Activated T-helper 1 cell treated with anti-CD3 and anti-CD28 coated beads, Interleukin-12 subunit alpha, Interleukin-12 subunit beta, Interleukin-2, Interleukin-4 antibody, amounts not matched to agents 30 ng/mL and 10 ng/mL and 1 ng/mL, durations not matched to agents 14 hours and 24 hours and 36 hours (primary cell): ENCODE results near the gene SEC14L3. TPM values are rescaled to one million over a fixed set of nuclear protein-coding genes. Genes with fewer than 3 reads are reported as not detected.

ENCODE experiments used
- DNase-seq: peaks from one replicate; pipeline ENCODE4 v3.0.0; 2021; ENCODE audit warnings: low spot score
- H3K27ac Mint-ChIP-seq: one replicate; pipeline ENCODE4 v1.8.0; 2021; ENCODE audit warnings: mild to moderate bottlenecking, mixed read lengths
- H3K27me3 Mint-ChIP-seq: one replicate; pipeline ENCODE4 v1.8.0; 2022; ENCODE audit warnings: mild to moderate bottlenecking, moderate library complexity, mixed read lengths; ENCODE audit not compliant: insufficient read depth
- H3K36me3 Mint-ChIP-seq: one replicate; pipeline ENCODE4 v1.8.0; 2021; ENCODE audit warnings: low read depth, mixed read lengths
- H3K4me1 Mint-ChIP-seq: one replicate; pipeline ENCODE4 v1.8.0; 2021; ENCODE audit warnings: low read depth, mixed read lengths
- H3K4me3 Mint-ChIP-seq: one replicate; pipeline ENCODE4 v1.8.0; 2021; ENCODE audit warnings: mild to moderate bottlenecking, moderate library complexity, mixed read lengths
- H3K9me3 Mint-ChIP-seq: one replicate; pipeline ENCODE4 v1.8.0; 2021; ENCODE audit warnings: mixed read lengths
- intact Hi-C: fragments of 100-400 bp; cut with micrococcal nuclease; formaldehyde crosslinking; loops from one replicate; pipeline ENCODE4 v1.15.1; 2024
- total RNA-seq: library from RNA; stranded (reverse); gene quantifications from 2 replicates; pipeline ENCODE4 v1.2.3, GENCODE V29; 2022

Gene SEC14L3
- total RNA-seq, 1 donor from 2014 or later: not detected

DNA sequence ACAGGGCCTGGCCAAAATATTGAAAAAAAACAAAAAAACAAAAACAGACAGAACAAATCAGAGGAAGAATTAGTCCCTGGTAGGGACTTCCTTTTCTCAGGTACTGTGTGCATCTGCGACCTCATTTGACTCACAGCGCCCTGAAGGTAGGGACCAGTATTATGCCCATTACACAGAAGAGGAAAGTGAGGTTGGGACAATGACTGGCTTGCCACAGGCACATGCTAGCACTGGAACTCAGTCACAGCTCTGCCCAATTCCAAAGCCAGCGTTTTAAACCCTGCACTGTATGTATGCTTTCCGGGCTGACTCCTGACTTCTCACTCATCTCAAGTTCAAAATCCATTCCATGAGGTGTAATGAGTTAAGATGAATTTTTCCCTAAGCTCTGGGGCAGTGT lies 30.3 kb upstream of the SEC14L3 start:
- no peak overlapping the region for H3K4me3 Mint-ChIP-seq
- no peaks in the 10 kb centered on the region for H3K4me1 Mint-ChIP-seq
- H3K9me3 Mint-ChIP-seq: no peaks in the 10 kb centered on the region
- peaks cover 25% of the 10 kb centered on the region for H3K27me3 Mint-ChIP-seq
- H3K36me3 Mint-ChIP-seq: no peaks in the 10 kb centered on the region
- no peak overlapping the region for H3K27ac Mint-ChIP-seq
- intact Hi-C loops: no loop called here
- DNase-seq: no peak

DNA sequence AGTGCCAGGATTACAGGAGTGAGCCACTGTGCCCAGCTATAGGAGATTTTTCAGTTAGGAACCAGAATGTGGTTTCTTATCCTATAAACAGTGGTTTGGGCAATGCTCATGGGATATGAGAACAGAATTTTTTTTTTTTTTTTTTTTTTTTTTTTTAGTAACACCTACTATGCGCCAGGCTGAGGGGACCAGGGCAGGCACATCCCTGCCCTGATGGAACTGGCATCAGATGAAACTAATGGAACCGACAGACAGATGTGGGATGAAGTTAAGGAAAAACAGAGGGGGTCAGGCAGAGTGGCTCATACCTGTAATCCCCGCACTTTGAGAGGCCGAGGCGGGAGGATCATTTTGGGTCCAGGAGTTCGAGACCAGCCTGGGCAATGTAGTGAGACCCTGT lies 28.8 kb upstream of the SEC14L3 start:
- Mint-ChIP-seq H3K9me3 (no peaks in the 10 kb centered on the region), H3K36me3 (no peaks in the 10 kb centered on the region), H3K4me3 (no peak overlapping the region), H3K27ac (no peak overlapping the region), H3K4me1 (no peaks in the 10 kb centered on the region), H3K27me3 (peaks cover 21% of the 10 kb centered on the region)
- intact Hi-C loops: no loop called here
- DNase-seq: no peak

DNA sequence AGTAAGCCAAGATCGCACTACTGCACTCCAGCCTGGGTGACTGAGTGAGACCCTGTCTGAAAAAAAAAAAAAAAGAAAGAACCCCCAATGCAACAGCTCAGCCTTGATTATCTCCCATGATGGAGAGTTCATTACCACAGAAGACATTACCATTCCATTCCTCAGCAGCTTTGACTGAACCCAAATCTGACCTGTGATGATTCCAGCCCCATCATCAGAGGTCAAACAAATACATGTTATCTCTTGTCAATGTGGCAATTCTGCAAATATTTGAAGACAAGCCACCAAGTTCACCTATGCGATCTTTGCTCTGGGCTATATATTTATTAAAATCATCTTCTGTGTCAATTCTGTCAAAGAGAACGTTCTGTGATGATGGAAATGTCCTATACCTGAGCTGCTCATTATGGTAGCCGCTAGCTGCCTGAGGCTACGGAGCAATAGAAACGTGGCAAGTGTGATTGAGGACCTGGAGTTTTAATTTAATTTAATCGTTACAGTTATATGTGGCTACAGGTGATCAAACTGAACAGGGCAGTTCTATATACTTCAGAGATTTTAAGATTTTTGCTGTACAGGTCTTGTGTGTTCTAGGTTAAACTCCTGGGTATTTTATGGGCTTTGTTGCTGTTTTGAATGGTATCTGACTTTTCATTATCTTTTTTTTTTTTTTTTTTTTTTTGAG lies 25.8 kb upstream of the SEC14L3 start:
- Mint-ChIP-seq H3K27ac (no peak overlapping the region), H3K9me3 (no peaks in the 10 kb centered on the region), H3K36me3 (no peaks in the 10 kb centered on the region), H3K27me3 (peaks cover 16% of the 10 kb centered on the region), H3K4me1 (no peaks in the 10 kb centered on the region), H3K4me3 (no peak overlapping the region)
- no peak for DNase-seq
- intact Hi-C loops: no loop called here

GRCh38 chr22:30495041-30495784 lies 23.4 kb upstream of the SEC14L3 start:
- Mint-ChIP-seq H3K4me1 (no peaks in the 10 kb centered on the region), H3K4me3 (no peak overlapping the region), H3K27ac (no peak overlapping the region), H3K27me3 (peaks cover 13% of the 10 kb centered on the region), H3K9me3 (no peaks in the 10 kb centered on the region), H3K36me3 (no peaks in the 10 kb centered on the region)
- DNase-seq: no peak
- intact Hi-C loops: no loop called here

- H3K27ac Mint-ChIP-seq: no peak overlapping the region
- no peaks in the 10 kb centered on the region for H3K9me3 Mint-ChIP-seq
Observed at GRCh38 chr22:30492144-30492543, 20.3 kb upstream of the SEC14L3 start.

GRCh38 chr22:30491381-30491780 lies 19.6 kb upstream of the SEC14L3 start:
- DNase-seq: no peak
- intact Hi-C loops: no loop called here
- Mint-ChIP-seq H3K27me3 (peaks cover 6% of the 10 kb centered on the region), H3K36me3 (no peaks in the 10 kb centered on the region), H3K4me1 (no peaks in the 10 kb centered on the region), H3K27ac (no peak overlapping the region), H3K9me3 (no peaks in the 10 kb centered on the region), H3K4me3 (no peak overlapping the region)

More at GRCh38 chr22:30492144-30492543, 20.3 kb upstream of the SEC14L3 start:
- H3K4me3 Mint-ChIP-seq: no peak overlapping the region
- DNase-seq: no peak
- H3K36me3 Mint-ChIP-seq: no peaks in the 10 kb centered on the region
- no peaks in the 10 kb centered on the region for H3K4me1 Mint-ChIP-seq
- intact Hi-C loops: no loop called here
- H3K27me3 Mint-ChIP-seq: peaks cover 6% of the 10 kb centered on the region

DNA sequence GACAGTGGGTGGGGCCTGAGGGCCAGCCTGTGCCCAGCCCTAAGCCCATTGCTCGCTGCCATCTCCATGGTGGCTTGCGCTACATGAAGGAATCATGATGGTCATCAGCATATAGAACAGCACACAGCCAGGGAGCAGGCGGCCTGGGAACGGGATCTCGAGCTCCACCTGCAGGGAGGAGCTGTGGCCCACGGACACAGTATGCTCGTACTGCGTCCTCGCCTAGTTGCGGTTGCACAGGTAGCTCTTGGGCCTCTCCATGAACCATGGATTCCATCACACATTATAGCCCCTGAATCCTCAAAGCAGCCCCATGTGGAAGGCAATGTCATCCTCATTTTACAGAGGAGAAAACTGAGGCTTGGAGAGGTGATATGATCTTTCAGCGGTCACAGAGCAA lies 18.6 kb upstream of the SEC14L3 start:
- Mint-ChIP-seq H3K36me3 (no peaks in the 10 kb centered on the region), H3K27ac (no peak overlapping the region), H3K4me1 (no peaks in the 10 kb centered on the region), H3K27me3 (peaks cover 6% of the 10 kb centered on the region), H3K9me3 (no peaks in the 10 kb centered on the region), H3K4me3 (no peak overlapping the region)
- intact Hi-C loops: no loop called here
- no peak for DNase-seq

DNA sequence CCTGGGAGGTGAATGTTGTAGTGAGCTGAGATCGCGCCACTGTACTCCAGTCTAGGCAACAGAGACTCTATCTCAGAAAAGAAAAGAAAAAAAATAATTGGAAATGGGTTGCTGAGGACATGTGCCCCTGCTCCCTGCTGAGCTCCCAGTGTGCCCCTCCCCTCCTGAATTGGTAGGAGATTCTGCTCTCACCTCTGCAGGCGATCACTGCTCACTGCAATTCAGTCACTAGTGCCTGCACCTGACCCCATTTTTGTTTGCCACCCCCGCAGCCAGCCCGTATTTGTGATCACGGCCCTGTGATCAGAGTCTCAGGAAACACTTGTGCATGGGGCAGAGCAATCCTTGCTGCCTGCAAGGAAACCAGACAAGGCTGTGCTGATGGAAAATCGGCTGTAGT lies 16.3 kb upstream of the SEC14L3 start:
- no peak for DNase-seq
- no peaks in the 10 kb centered on the region for H3K4me1 Mint-ChIP-seq

GRCh38 chr22:30486661-30487115 lies 14.9 kb upstream of the SEC14L3 start:
- DNase-seq: no peak
- Mint-ChIP-seq H3K4me1 (no peaks in the 10 kb centered on the region), H3K27me3 (peaks cover 2% of the 10 kb centered on the region), H3K9me3 (no peaks in the 10 kb centered on the region), H3K36me3 (no peaks in the 10 kb centered on the region), H3K27ac (no peak overlapping the region), H3K4me3 (no peak overlapping the region)
- intact Hi-C loops: no loop called here

More for the DNA sequence above, 16.3 kb upstream of the SEC14L3 start:
- intact Hi-C loops: no loop called here
- Mint-ChIP-seq H3K27ac (no peak overlapping the region), H3K36me3 (no peaks in the 10 kb centered on the region), H3K9me3 (no peaks in the 10 kb centered on the region), H3K4me3 (no peak overlapping the region), H3K27me3 (peaks cover under 1% of the 10 kb centered on the region)

DNA sequence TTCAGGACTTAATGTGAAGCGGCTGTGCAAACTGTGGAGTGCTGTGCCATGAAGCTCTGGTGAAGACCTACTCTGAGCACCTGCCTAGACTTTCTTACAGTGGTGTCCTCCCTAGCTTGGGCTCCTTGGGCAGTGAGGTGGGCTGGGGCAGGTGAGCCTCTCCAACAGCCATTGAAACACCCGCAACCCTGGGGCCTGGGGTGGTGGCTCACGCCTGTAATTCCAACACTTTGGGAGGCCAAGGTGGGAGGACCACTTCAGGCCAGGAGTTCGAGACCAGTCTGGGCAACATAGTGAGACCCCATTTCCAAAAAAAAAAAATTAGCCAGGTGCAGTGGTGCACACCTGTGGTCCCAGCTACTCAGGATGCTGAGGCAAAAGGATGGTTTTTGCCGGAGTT lies 14.3 kb upstream of the SEC14L3 start:
- no peak for DNase-seq
- Mint-ChIP-seq H3K27ac (no peak overlapping the region), H3K9me3 (no peaks in the 10 kb centered on the region), H3K4me1 (no peaks in the 10 kb centered on the region), H3K36me3 (no peaks in the 10 kb centered on the region), H3K27me3 (peaks cover 4% of the 10 kb centered on the region), H3K4me3 (no peak overlapping the region)
- intact Hi-C loops: no loop called here

DNA sequence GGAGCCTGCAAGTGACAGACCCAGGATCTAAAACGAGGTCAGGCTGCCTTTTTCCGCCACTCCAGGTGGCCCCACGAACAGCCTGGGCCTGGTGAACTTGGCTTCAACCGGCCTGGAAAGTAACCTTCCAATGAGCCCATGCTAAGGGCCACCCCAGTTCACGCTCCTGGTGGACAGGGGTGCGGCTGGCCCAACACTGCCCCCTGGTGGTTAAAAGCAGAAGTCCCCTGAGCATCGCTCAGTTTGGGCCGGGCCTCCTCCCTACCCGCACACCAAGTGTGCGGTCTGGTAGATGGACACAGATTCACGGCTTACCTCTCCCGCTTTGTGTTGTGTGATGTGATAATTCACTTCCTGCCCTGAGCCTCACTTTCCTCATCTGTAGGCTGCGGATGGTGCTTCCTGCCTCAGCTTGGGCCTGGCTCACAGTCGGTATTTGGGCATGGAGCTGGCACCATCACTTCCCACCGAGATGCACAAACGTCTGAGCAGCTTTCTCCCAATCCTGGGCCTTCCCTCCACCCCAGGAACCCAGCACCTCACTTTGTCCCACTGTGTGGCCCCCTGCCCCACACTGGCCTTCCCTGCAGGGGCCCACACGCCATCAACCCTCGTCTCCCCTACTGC lies 13.7 kb upstream of the SEC14L3 start:
- Mint-ChIP-seq H3K4me1 (no peaks in the 10 kb centered on the region), H3K27ac (no peak overlapping the region), H3K9me3 (no peaks in the 10 kb centered on the region), H3K27me3 (peaks cover 4% of the 10 kb centered on the region), H3K4me3 (no peak overlapping the region), H3K36me3 (no peaks in the 10 kb centered on the region)
- intact Hi-C loops: loop anchor here (1.0 to 2.0 kb wide), 7 partner anchors 31 to 196 kb away; partner anchors contain the start of genes CASTOR1, RNF215 and SF3A1
- DNase-seq: peak; percentile 70

DNA sequence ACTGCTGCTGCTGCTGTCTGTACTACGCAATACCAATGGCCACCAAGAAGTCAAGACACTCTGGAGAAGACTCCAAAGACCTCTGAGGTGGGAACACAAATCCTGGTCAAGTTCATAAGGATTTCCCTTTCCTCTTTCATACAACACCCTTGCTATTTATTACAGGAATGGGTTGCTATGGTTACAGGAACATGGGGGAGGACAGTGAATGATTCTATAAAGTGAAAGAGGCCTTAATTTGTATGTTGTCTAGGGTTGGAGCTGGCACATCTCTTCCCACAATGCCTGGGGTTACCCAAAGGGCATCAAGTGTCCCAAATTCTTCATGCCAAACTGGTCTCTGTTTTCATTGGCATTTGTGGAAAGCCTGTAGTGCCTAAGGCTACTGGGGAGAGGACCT lies 11.4 kb upstream of the SEC14L3 start:
- no peaks in the 10 kb centered on the region for H3K9me3 Mint-ChIP-seq
- H3K4me3 Mint-ChIP-seq: no peak overlapping the region
- H3K27me3 Mint-ChIP-seq: peaks cover 4% of the 10 kb centered on the region
- intact Hi-C loops: no loop called here
- H3K27ac Mint-ChIP-seq: no peak overlapping the region
- H3K36me3 Mint-ChIP-seq: no peaks in the 10 kb centered on the region
- no peaks in the 10 kb centered on the region for H3K4me1 Mint-ChIP-seq
- no peak for DNase-seq

DNA sequence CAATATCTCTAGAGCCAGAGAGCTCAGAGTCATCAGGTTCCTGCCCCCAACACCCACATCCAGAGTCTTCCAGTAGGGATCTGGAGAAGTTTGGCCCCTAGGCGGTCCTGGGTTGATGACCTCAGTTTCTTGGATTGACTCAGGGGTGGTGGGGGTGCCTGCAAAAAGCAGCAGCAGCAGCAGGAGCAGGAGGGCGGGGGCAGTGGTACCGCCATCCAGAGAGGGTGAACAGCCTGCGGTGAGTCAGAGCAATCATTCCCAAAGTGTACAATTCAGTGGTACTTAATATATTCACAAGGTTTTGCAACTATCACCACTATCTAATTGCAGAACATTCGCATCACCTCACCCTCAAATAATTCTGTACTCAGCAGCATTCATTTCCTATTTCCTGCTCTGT lies 9.9 kb upstream of the SEC14L3 start:
- no peaks in the 10 kb centered on the region for H3K36me3 Mint-ChIP-seq
- H3K4me3 Mint-ChIP-seq: no peak overlapping the region
- H3K27me3 Mint-ChIP-seq: peaks cover 4% of the 10 kb centered on the region
- intact Hi-C loops: no loop called here
- H3K9me3 Mint-ChIP-seq: no peaks in the 10 kb centered on the region
- H3K4me1 Mint-ChIP-seq: no peaks in the 10 kb centered on the region
- H3K27ac Mint-ChIP-seq: no peak overlapping the region
- no peak for DNase-seq
